Right cardiac atrium (tissue), 5 donors: ENCODE results near the gene RETREG1. TPM values are rescaled to one million over a fixed set of nuclear protein-coding genes. Genes with fewer than 3 reads are reported as not detected.

ENCODE experiments used
- ATAC-seq, 2 donors: fragments of 200-7000 bp; cut with Tn5 transposase; one replicate each; pipeline versions ENCODE4 v1.8.0 to v1.9.1; 2020; ENCODE audit warnings: moderate library complexity in 2 of 2, mild to moderate bottlenecking in 1 of 2
- DNase-seq, 3 donors: peaks; one replicate each; pipeline ENCODE4 v3.0.0-alpha.2; 2020
- H3K27ac ChIP-seq: one replicate; pipeline ENCODE4 v1.5.1; 2013; ENCODE audit warnings: mild to moderate bottlenecking, low read length, control low read depth, moderate library complexity
- H3K27me3 ChIP-seq: one replicate; pipeline ENCODE4 v1.6.1; 2013; ENCODE audit not compliant: control insufficient read depth, insufficient read depth
- H3K4me1 ChIP-seq: one replicate; pipeline ENCODE4 v1.6.1; 2013; ENCODE audit warnings: low read length; ENCODE audit not compliant: control insufficient read depth, insufficient read depth
- H3K4me3 ChIP-seq: one replicate; pipeline ENCODE4 v1.5.1; 2013; ENCODE audit warnings: low read length, control low read depth
- H3K9me3 ChIP-seq: one replicate; pipeline ENCODE4 v1.6.1; 2013; ENCODE audit warnings: low read length; ENCODE audit not compliant: control insufficient read depth
- WGBS: extraction: QIAGEN DNeasy Blood & Tissue Kit; methylation state at CpG from one replicate; pipeline ENCODE4 v1.1.7; 2013; 5-methylcytosine and 5-hydroxymethylcytosine counted together
- intact Hi-C, 4 donors: fragments of 100-400 bp; cut with DNase I; formaldehyde crosslinking; loops; one replicate each; pipeline versions ENCODE4 v1.11.0 to v1.14.0; 2022 to 2023
- polyA plus RNA-seq: library from polyadenylated mRNA; stranded (reverse); fragments of 200-250 nt; gene quantifications from one replicate; pipeline ENCODE4 v1.2.3, GENCODE V29; 2013
- total RNA-seq, 4 donors: library from RNA; stranded (reverse); fragmentation: NEBNext Ultra II Directional; extraction: Animal tissue kit (Norgen Biotek cat#: 25700); gene quantifications; one replicate each; pipeline ENCODE4 v1.2.1, GENCODE V29; 2021
- donor health status: healthy with polysubstance abuse.
- donor health status: DM: no; HTN: yes; CAD: no.
- donor health status: DM: no; HTN: no; CAD: no.
- donor health status: DM: no; HTN: yes; CAD: no; lungs with severe emphysema.
- donor health status: DM: yes; HTN: yes; CAD: no.

Gene RETREG1
- total and polyA plus RNA-seq, 5 donors = 114 to 209 (median 148) TPM

GRCh38 chr5:16525651-16526050, 91.1 kb downstream of the RETREG1 start:
- peaks cover 3% of the 10 kb centered on the region for H3K4me1 ChIP-seq
- DNase-seq (no peak), ATAC-seq (no peak)
- no peaks in the 10 kb centered on the region for H3K9me3 ChIP-seq
- intact Hi-C loops = no loop called here
- H3K27ac ChIP-seq = no peak overlapping the region
- WGBS = 74% methylated on average over 4 of the region's 4 CpGs
- H3K27me3 ChIP-seq = no peaks in the 10 kb centered on the region
- H3K4me3 ChIP-seq = no peak overlapping the region

- Histone ChIP-seq H3K27ac (no peak overlapping the region), H3K4me3 (no peak overlapping the region), H3K27me3 (no peaks in the 10 kb centered on the region), H3K4me1 (peaks cover 7% of the 10 kb centered on the region), H3K9me3 (no peaks in the 10 kb centered on the region)
- no peak for DNase-seq
- intact Hi-C loops = no loop called here
- 63% methylated on average over 5 of the region's 5 CpGs for whole genome bisulfite sequencing
- ATAC-seq = no peak
Measured at GRCh38 chr5:16524286-16524685, 92.5 kb downstream of the RETREG1 start.

DNA sequence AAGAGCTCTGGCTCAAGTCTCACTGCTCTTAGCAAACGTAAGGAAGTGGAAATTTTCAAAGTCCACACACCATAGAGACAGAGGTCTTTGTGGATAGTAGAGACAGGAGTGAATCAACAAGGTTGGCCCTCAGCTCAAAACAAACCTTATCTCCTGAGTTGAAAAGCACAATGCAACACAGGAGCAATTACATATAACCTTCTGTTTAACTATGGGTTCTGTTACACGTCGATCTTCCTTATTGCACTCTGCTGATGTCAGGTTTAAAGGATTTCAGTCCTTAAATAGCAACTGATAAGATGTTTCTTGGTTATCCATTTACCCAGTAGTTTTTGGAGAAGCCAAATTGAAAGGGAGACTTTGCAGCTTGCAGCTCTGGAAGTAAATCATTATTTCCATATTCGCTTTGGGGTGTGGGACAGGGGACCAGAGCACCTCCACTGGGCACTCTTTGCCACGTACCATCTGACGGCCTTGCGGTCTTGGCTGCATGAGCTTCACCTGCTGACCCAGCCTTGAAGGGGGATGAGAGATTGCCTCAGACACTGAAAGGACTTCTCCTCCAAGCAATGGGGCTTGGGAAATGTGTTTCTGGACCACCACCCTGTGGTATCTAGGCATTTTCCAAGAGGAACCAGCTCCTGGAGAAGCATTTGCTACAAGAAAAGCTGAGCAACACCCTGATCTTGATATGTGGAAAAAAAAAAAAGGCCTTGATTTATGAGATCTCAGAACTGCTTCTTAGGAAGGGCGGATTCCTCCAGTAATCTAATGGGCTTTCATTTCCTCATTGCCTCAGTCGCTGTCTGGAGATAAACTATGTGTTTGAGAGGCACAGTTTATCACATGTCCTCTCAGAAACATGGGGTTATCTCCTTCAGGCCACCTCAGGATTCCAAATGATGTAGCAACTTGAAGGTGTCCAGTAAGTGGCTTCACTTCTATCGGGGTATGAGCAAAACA, 95.0 kb downstream of the RETREG1 start:
- Histone ChIP-seq H3K27ac (peak overlapping the region; percentile 6), H3K4me3 (no peak overlapping the region), H3K27me3 (no peaks in the 10 kb centered on the region), H3K4me1 (peaks cover 11% of the 10 kb centered on the region), H3K9me3 (no peaks in the 10 kb centered on the region)
- ATAC-seq = peak; percentile 34 to 41
- DNase-seq = no peak
- intact Hi-C loops = no loop called here
- WGBS = 57% methylated on average over 10 of the region's 10 CpGs

DNA sequence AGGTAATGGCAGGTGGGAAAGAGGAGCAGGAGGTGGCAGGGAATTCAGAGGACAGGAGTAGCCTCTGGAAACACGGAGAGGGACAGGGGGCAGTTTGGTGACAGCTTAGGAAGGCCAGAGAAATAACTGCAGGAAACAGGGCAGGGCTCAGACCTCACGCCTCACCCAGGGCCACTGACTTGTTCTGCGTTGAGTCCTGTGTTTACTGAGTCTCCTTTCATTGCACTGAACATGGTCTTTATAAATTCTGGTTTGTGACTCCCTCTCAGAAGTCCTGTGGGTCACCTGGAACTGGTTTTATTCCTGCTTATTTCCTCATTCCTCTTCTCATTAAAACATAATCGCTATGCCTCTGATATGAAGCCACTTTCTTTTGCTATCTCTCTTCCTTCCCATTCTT, 96.0 kb downstream of the RETREG1 start:
- DNase-seq (no peak), ATAC-seq (peak in 1 of 2 donors; percentile 34)
- 63% methylated on average over 4 of the region's 4 CpGs for WGBS

GRCh38 chr5:16519435-16519834, 97.4 kb downstream of the RETREG1 start:
- intact Hi-C loops = no loop called here
- DNase-seq (no peak), ATAC-seq (peak; percentile 47 to 55)
- 84% methylated on average over 4 of the region's 4 CpGs for WGBS
- Histone ChIP-seq H3K4me3 (no peak overlapping the region), H3K27me3 (no peaks in the 10 kb centered on the region), H3K9me3 (no peaks in the 10 kb centered on the region), H3K27ac (peak overlapping the region; percentile 36), H3K4me1 (peaks cover 11% of the 10 kb centered on the region)

More for the DNA sequence above, 96.0 kb downstream of the RETREG1 start:
- Histone ChIP-seq H3K9me3 (no peaks in the 10 kb centered on the region), H3K4me1 (peaks cover 11% of the 10 kb centered on the region), H3K27ac (peak overlapping the region; percentile 55), H3K27me3 (no peaks in the 10 kb centered on the region), H3K4me3 (no peak overlapping the region)
- intact Hi-C loops = no loop called here

DNA sequence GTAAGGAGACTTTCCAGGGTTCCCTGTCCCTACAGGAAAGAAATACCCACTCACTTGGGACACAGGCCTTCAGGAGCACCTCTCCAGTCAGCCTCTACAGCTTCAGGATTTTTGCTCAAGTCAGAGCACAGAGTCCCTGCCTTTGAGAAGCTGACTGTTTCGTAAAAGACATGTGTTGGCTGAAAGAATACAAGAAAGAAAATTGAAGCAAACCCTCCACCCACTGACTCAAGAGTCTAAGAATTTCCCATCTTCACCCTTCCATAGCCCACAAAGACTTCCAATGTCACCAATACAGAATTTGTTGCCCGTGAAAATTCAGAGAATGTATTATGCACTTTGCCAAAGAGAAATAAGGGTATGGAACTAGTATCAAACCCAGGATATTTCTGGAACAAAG, 98.2 kb downstream of the RETREG1 start:
- no peak overlapping the region for H3K4me3 ChIP-seq
- no peaks in the 10 kb centered on the region for H3K27me3 ChIP-seq
- H3K27ac ChIP-seq = peak overlapping the region; percentile 25
- no peak for DNase-seq
- no peak for ATAC-seq
- 73% methylated on average over 2 of the region's 2 CpGs for WGBS
- intact Hi-C loops = no loop called here
- H3K9me3 ChIP-seq = no peaks in the 10 kb centered on the region
- H3K4me1 ChIP-seq = peaks cover 11% of the 10 kb centered on the region

DNA sequence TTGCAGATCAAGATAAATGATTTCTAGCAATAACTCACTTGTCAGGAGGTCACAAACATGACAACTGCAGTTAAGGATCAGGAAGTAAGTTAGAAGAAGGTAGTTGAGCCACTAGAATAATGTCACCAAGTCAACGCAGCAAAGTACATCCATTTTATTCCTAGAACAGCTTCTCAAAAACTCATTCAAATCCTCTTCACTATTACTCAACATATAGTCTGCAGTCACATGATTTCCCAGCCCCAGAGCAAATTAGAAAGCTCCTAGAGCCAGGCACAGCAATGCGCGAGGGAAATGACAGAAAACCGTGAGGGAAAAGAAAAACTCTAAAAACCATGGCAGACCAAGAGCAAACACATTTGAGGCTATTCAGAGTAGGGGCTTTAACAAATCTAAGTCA, 101.3 kb downstream of the RETREG1 start:
- Histone ChIP-seq H3K27ac (no peak overlapping the region), H3K27me3 (no peaks in the 10 kb centered on the region), H3K4me1 (peaks cover 8% of the 10 kb centered on the region), H3K9me3 (no peaks in the 10 kb centered on the region), H3K4me3 (no peak overlapping the region)
- no peak for ATAC-seq
- DNase-seq = no peak
- whole genome bisulfite sequencing = 46% methylated on average over 4 of the region's 4 CpGs
- intact Hi-C loops = no loop called here

DNA sequence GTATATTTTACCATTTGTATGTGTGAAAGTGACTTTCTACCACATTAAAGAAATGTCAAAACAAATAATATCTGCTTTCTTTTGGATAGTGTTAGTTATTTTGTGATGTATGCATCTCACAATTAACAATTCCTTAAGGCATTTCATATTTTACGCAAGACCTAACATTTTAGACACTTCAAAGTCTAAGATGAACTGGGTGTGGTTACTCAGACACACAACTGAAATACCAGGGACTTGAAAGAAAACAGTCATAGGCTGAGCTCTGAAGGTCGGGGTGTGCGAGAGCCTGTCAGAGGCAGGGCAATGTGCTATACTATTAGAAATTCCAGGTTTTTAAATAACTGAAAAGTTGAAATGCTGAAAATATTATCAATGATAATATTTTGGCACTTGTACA, 106.7 kb downstream of the RETREG1 start:
- no peaks in the 10 kb centered on the region for H3K9me3 ChIP-seq
- WGBS = 89% methylated on average over 3 of the region's 3 CpGs
- DNase-seq (no peak), ATAC-seq (no peak)
- no peak overlapping the region for H3K27ac ChIP-seq
- no peaks in the 10 kb centered on the region for H3K27me3 ChIP-seq
- H3K4me1 ChIP-seq = no peaks in the 10 kb centered on the region
- no peak overlapping the region for H3K4me3 ChIP-seq
- intact Hi-C loops = no loop called here

DNA sequence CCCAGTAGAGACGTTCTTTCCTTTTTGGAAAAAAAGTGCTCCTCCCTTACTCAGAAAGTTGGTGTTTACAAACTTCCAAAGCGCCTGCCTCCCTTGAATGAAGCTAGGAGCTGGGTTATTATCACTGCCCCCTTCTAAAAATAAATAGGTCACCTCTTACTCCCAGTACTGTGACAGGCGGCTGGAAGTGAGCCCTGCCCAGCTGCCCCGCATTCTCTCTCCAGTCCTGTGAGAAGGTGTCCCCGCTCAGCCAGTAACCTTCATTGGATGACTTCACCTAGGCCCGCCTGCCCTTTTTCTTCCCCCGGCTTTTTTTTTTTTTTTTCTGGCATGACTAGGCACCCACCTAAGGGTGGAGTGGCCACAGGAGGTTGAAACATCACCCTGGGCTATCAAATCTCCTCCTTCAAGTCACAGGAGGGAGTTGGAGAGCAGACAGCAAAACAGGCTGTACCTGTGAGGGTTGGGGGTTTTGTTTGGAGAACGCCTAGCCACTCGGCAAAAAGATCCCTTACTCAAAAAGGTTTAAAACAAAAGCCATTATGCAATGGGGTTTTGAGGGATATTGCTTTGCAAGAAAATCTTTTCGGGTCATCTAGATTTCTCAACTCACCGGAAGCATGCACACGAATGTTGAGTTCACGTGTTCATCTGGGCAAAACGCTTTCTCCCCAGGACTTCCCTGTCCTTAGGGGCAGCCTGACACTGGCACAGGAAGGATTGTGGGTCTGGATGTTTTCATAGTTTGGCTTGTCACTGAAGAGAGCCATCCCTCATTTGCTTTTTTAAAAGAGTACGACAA, 107.9 kb downstream of the RETREG1 start:
- Histone ChIP-seq H3K4me3 (peak overlapping the region; percentile 71), H3K4me1 (no peaks in the 10 kb centered on the region), H3K27ac (peak overlapping the region; percentile 81), H3K27me3 (no peaks in the 10 kb centered on the region), H3K9me3 (no peaks in the 10 kb centered on the region)
- 24% methylated on average over 15 of the region's 15 CpGs for WGBS
- ATAC-seq (peak; percentile 92 to 93), DNase-seq (peak; percentile 64 to 89 (median 83))
- intact Hi-C loops = loop anchor here in 1 of 4 donors (10.0 kb wide), 1 partner anchor 116 kb away; no protein-coding TSS in a partner anchor

- no peak overlapping the region for H3K27ac ChIP-seq
- H3K4me1 ChIP-seq = no peaks in the 10 kb centered on the region
- peaks cover 3% of the 10 kb centered on the region for H3K9me3 ChIP-seq
- no peak for ATAC-seq
- intact Hi-C loops = loop anchor here in 1 of 4 donors (10.0 kb wide), 1 partner anchor 117 kb away; no protein-coding TSS in a partner anchor
- no peaks in the 10 kb centered on the region for H3K27me3 ChIP-seq
- peak overlapping the region; percentile 71 for H3K4me3 ChIP-seq
- DNase-seq = no peak
Measured at GRCh38 chr5:16507716-16508115, 109.1 kb downstream of the RETREG1 start.

- ATAC-seq (no peak), DNase-seq (no peak)
- peaks cover 3% of the 10 kb centered on the region for H3K9me3 ChIP-seq
- H3K4me1 ChIP-seq = no peaks in the 10 kb centered on the region
- no peaks in the 10 kb centered on the region for H3K27me3 ChIP-seq
- H3K27ac ChIP-seq = peak overlapping the region; percentile 84
- intact Hi-C loops = loop anchor here in 1 of 4 donors (10.0 kb wide), 1 partner anchor 119 kb away; no protein-coding TSS in a partner anchor
- WGBS = 72% methylated on average over 6 of the region's 6 CpGs
- H3K4me3 ChIP-seq = peak overlapping the region; percentile 71
Measured at GRCh38 chr5:16505904-16506303, 110.9 kb downstream of the RETREG1 start.
